CD8-positive, alpha-beta memory T cell (primary cell): ENCODE results near the gene DNAJB12. TPM values are rescaled to one million over a fixed set of nuclear protein-coding genes. Genes with fewer than 3 reads are reported as not detected.

Experiments
- CTCF ChIA-PET: fragments of 350-600 bp; sonication (Branson Sonifier 250); formaldehyde crosslinking; loops from one replicate; lab custom pipeline; 2021; ENCODE audit warnings: antibody characterized with exemption; lab: Charles Lee
- POLR2A ChIA-PET: fragments of 350-600 bp; sonication (Branson Sonifier 250); formaldehyde crosslinking; loops from one replicate; lab custom pipeline; 2021; ENCODE audit warnings: antibody characterized with exemption; lab: Charles Lee
- DNase-seq, 5 donors: peaks; one replicate each; pipeline versions ENCODE4 v3.0.0 to v3.0.0-alpha.2; 2020 to 2022; ENCODE audit warnings: mixed read lengths in 1 of 5
- H3K27ac ChIP-seq: one replicate; pipeline ENCODE4 v1.7.0; 2013; ENCODE audit warnings: low read depth, mild to moderate bottlenecking, low read length, moderate library complexity
- H3K27me3 ChIP-seq: 2 replicates; pipeline ENCODE4 v1.7.0; 2013; ENCODE audit warnings: low read length, mild to moderate bottlenecking; ENCODE audit not compliant: insufficient read depth, poor library complexity, severe bottlenecking
- H3K36me3 ChIP-seq: 2 replicates; pipeline ENCODE4 v1.7.0; 2013; ENCODE audit warnings: mild to moderate bottlenecking, low read length, moderate library complexity; ENCODE audit not compliant: insufficient read depth
- H3K4me1 ChIP-seq: 2 replicates; pipeline ENCODE4 v1.7.0; 2013; ENCODE audit warnings: mild to moderate bottlenecking, low read length, moderate library complexity; ENCODE audit not compliant: insufficient read depth
- H3K4me3 ChIP-seq: 2 replicates; pipeline ENCODE4 v1.7.0; 2013; ENCODE audit warnings: mild to moderate bottlenecking, low read length
- H3K9me3 ChIP-seq: 2 replicates; pipeline ENCODE4 v1.7.0; 2013; ENCODE audit warnings: mild to moderate bottlenecking, low read length
- H3K27ac Mint-ChIP-seq, 8 donors: one replicate each; pipeline ENCODE4 v1.8.0; 2020 to 2021; ENCODE audit warnings: mixed read lengths in 8 of 8, mild to moderate bottlenecking in 6 of 8, inconsistent platforms in 3 of 8, moderate library complexity in 3 of 8
- H3K27me3 Mint-ChIP-seq, 2 donors: one replicate each; pipeline ENCODE4 v1.8.0; 2020 to 2021; ENCODE audit warnings: mixed read lengths in 2 of 2, mild to moderate bottlenecking in 1 of 2, moderate library complexity in 1 of 2
- H3K36me3 Mint-ChIP-seq, 3 donors: one replicate each; pipeline ENCODE4 v1.8.0; 2020 to 2021; ENCODE audit warnings: mixed read lengths in 3 of 3, inconsistent platforms in 1 of 3, mild to moderate bottlenecking in 1 of 3
- H3K4me1 Mint-ChIP-seq, 3 donors: one replicate each; pipeline ENCODE4 v1.8.0; 2020 to 2021; ENCODE audit warnings: mixed read lengths in 3 of 3, inconsistent platforms in 1 of 3, mild to moderate bottlenecking in 1 of 3
- H3K4me3 Mint-ChIP-seq, 7 donors: one replicate each; pipeline ENCODE4 v1.8.0; 2020 to 2021; ENCODE audit warnings: mixed read lengths in 7 of 7, mild to moderate bottlenecking in 6 of 7, moderate library complexity in 4 of 7, inconsistent platforms in 2 of 7
- H3K9me3 Mint-ChIP-seq, 5 donors: one replicate each; pipeline ENCODE4 v1.8.0; 2020 to 2022; ENCODE audit warnings: mixed read lengths in 5 of 5, mild to moderate bottlenecking in 3 of 5, moderate library complexity in 2 of 5, inconsistent platforms in 1 of 5
- polyA plus RNA-seq: library from polyadenylated mRNA; unstranded; fragments of 300-500 nt; fragmentation: Illumina TruSeq; gene quantifications from one replicate; pipeline ENCODE4 v1.2.3, GENCODE V29; 2021
- total RNA-seq, 2 experiments: library from RNA; stranded (reverse); gene quantifications; one replicate each; pipeline ENCODE4 v1.2.3, GENCODE V29; 2021

Gene DNAJB12
- total and polyA plus RNA-seq, 3 experiments from 2014 or later = 28.0 to 30.4 (median 29.4) TPM

DNA sequence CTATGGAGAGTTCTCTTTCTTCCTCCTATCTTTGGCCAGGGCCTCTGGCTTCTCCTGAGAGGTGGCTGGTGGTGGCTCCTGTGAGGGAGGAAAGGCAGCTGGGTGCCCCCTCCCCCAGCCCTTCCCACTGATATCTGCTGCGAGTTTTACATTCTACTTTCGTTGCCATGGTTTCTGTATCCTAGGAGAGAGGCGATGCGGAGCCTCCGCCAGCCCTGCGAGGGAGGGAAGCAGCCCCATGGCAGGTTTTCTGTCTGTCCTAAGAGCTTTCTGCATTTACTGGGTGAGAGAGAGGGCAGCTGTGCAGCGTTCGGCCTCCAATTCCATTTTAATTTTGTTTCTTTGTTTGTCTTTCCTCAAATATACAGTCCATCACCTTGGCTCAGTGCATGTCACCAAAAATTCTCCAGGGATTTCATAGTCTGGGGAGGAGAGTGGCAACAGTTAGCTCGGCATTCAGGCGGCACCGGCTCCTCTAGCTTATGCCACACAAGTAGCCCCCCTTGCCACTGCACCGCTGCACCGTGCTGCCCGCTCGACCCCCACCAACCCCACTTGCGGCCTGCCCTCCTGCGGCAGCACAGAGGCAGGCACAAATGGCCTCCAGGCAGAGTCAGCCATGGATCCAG, 20.4 kb downstream of the DNAJB12 start:
- Mint-ChIP-seq H3K36me3 (peaks cover 0 to 18% (median 4%) of the 10 kb centered on the region in 3 donors), H3K27ac (peak overlapping the region; percentile 71 to 99 (median 95))
- POLR2A ChIA-PET = interaction anchor here (0.8 to 2.6 kb wide), 5 partner anchors 15 to 88 kb away, joined by 3 to 13 read pairs (median 6); no protein-coding TSS in a partner anchor

DNA sequence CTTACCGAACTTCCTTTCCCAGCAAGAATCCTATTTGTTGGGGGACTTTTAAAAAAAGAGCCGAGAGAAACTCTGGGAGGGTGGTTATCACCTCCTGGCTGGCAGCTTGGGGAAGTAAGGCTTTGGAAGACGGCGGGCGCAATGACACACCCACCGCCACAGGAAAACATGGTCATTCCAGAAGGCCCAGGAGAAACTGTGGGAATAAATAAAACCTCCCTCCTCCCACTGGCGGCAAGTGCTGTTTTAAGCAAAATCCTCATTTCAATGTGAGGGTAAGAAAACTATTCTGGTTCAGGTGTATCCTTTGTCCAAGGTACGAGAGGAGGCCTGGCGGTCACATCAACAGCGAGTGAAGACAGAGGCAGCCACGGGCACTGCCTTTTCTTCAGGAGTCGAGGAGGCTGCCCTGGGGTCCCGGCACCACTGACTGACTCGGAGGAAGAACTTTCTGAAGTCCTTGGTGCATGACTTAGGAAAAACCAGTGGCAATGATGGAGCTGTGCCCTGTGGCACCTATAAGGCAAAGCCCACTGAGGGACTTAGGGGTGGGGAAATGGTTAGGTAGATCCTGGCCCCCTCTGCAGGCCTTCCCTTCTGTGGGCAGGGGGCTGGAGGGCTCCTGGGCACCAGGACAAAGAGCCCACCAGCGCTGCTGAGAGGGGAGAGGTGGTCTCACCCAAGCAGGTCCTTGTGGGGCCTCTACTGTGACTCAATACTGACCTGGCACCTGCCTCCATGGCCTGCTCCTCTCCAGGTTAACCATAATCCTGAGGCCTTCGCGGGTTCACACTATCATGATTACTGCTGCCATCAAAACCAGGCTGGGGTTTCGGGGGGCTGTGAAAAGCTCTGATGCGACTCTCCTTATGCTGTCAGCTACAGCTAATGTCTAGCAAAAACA, 21.4 kb downstream of the DNAJB12 start:
- Histone ChIP-seq H3K9me3 (no peaks in the 10 kb centered on the region), H3K36me3 (peaks cover 9% of the 10 kb centered on the region), H3K4me1 (peaks cover 87% of the 10 kb centered on the region), H3K4me3 (no peak overlapping the region), H3K27ac (no peak overlapping the region), H3K27me3 (no peaks in the 10 kb centered on the region)
- H3K27ac Mint-ChIP-seq = peak overlapping the region; percentile 71 to 98 (median 94)
- POLR2A ChIA-PET = interaction anchor here (0.8 to 2.6 kb wide), 4 partner anchors 14 to 87 kb away, joined by 3 to 13 read pairs (median 6); no protein-coding TSS in a partner anchor
- no peaks in the 10 kb centered on the region for H3K9me3 Mint-ChIP-seq
- peaks cover 0 to 16% (median 4%) of the 10 kb centered on the region in 3 donors for H3K36me3 Mint-ChIP-seq
- H3K27me3 Mint-ChIP-seq = peaks cover 0 to 1% of the 10 kb centered on the region in 2 donors
- peaks cover 73 to 93% (median 84%) of the 10 kb centered on the region in 3 donors for H3K4me1 Mint-ChIP-seq
- peak overlapping the region; percentile 15 to 78 (median 66) for H3K4me3 Mint-ChIP-seq
- CTCF ChIA-PET = interaction anchor here (0.6 to 8.3 kb wide), 11 partner anchors 8 to 285 kb away, joined by 3 to 88 read pairs (median 9); partner anchors contain the start of gene DDIT4
- no peak for DNase-seq

More for the DNA sequence above, 20.4 kb downstream of the DNAJB12 start:
- Mint-ChIP-seq H3K27me3 (peaks cover 0 to 1% of the 10 kb centered on the region in 2 donors), H3K4me1 (peaks cover 70 to 86% (median 80%) of the 10 kb centered on the region in 3 donors), H3K9me3 (no peaks in the 10 kb centered on the region), H3K4me3 (peak overlapping the region; percentile 55 to 89 (median 71))
- Histone ChIP-seq H3K4me3 (peak overlapping the region; percentile 14), H3K27ac (peak overlapping the region; percentile 25), H3K36me3 (peaks cover 9% of the 10 kb centered on the region), H3K27me3 (no peaks in the 10 kb centered on the region), H3K4me1 (peaks cover 77% of the 10 kb centered on the region), H3K9me3 (no peaks in the 10 kb centered on the region)
- DNase-seq = peak in 1 of 5 donors; percentile 53
- CTCF ChIA-PET = interaction anchor here (0.6 to 7.3 kb wide), 9 partner anchors 10 to 286 kb away, joined by 3 to 88 read pairs (median 4); partner anchors contain the start of gene DDIT4

GRCh38 chr10:72332423-72333111, 22.2 kb downstream of the DNAJB12 start:
- Histone ChIP-seq H3K9me3 (no peaks in the 10 kb centered on the region), H3K27me3 (no peaks in the 10 kb centered on the region), H3K27ac (no peak overlapping the region), H3K36me3 (peaks cover 2% of the 10 kb centered on the region), H3K4me3 (no peak overlapping the region), H3K4me1 (peaks cover 95% of the 10 kb centered on the region)
- peaks cover 0 to 8% (median 0%) of the 10 kb centered on the region in 3 donors for H3K36me3 Mint-ChIP-seq
- CTCF ChIA-PET = interaction anchor here (1.0 to 8.3 kb wide), 14 partner anchors 7 to 436 kb away, joined by 3 to 66 read pairs (median 6); partner anchors contain the start of gene DDIT4
- H3K9me3 Mint-ChIP-seq = no peaks in the 10 kb centered on the region
- H3K27ac Mint-ChIP-seq = peak overlapping the region; percentile 58 to 98 (median 94)
- no peak for DNase-seq
- H3K27me3 Mint-ChIP-seq = peaks cover 0 to 1% of the 10 kb centered on the region in 2 donors
- H3K4me3 Mint-ChIP-seq = peak overlapping the region; percentile 5 to 89 (median 68)
- POLR2A ChIA-PET = interaction anchor here (0.6 to 2.1 kb wide), 10 partner anchors 7 to 257 kb away, joined by 3 to 10 read pairs (median 4); partner anchors contain the start of genes ANAPC16, ASCC1, DNAJB12 and SPOCK2
- H3K4me1 Mint-ChIP-seq = peaks cover 77 to 98% (median 92%) of the 10 kb centered on the region in 3 donors

DNA sequence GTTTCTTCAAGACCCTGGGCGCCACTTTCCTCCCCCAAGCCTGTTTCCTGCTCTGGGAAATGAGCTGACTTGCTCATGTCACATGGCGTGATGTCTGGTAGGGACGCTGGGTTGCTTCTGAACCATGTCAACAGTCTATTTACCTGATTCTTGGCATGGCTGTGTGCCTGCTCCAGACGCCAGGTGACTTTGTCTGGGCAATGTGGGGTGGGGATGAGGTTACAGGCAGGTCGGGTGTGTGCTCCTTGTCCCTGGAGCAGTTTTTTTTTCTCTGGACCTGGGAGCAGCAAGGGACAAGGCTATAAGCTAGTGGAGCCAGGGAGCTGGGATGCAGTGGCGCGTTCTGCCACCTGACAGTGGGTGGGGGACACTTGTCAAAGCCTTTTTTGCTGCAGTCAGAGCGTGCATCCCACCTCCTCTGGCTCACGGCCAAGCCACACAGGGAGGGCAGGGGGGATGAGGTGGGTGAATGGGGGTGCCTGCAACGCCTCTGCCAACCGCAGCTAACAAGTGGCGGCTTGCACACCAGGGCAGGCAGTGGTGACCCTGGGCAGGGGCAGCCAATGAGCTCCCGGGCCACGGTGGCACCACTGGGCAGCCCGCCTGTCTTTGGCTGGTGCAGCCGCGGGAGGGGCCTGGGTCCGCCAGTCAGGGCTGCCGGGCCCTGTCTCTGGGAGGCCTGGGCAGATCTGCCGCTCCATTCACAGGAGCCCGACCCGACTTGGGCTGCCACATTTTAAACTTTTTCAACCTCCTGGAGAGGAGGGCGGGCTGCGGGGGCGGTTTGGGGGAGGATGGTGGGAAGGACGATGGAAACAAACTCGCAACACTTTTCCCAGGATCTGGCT, 22.9 kb downstream of the DNAJB12 start:
- no peaks in the 10 kb centered on the region for H3K9me3 Mint-ChIP-seq
- H3K4me1 Mint-ChIP-seq = peaks cover 74 to 94% (median 89%) of the 10 kb centered on the region in 3 donors
- Histone ChIP-seq H3K9me3 (no peaks in the 10 kb centered on the region), H3K4me3 (peak overlapping the region; percentile 39), H3K27me3 (no peaks in the 10 kb centered on the region), H3K4me1 (peaks cover 97% of the 10 kb centered on the region), H3K27ac (peak overlapping the region; percentile 3), H3K36me3 (no peaks in the 10 kb centered on the region)
- ChIA-PET POLR2A (interaction anchor here (0.6 to 2.1 kb wide), 15 partner anchors 8 to 256 kb away, joined by 3 to 10 read pairs (median 3); partner anchors contain the start of genes ANAPC16, ASCC1, DNAJB12 and SPOCK2), CTCF (interaction anchor here (1.0 to 8.3 kb wide), 17 partner anchors 8 to 435 kb away, joined by 3 to 66 read pairs (median 5); partner anchors contain the start of gene DDIT4)
- peak overlapping the region; percentile 87 to 98 (median 96) for H3K27ac Mint-ChIP-seq
- peaks cover 0 to 1% of the 10 kb centered on the region in 2 donors for H3K27me3 Mint-ChIP-seq
- H3K36me3 Mint-ChIP-seq = peaks cover 0 to 2% (median 0%) of the 10 kb centered on the region in 3 donors
- DNase-seq = peak; percentile 86 to 98 (median 95)
- H3K4me3 Mint-ChIP-seq = peak overlapping the region; percentile 55 to 89 (median 79)

- no peak for DNase-seq
- H3K27ac Mint-ChIP-seq = peak overlapping the region in 7 of 8 donors; percentile 29 to 90 (median 76)
- H3K4me3 Mint-ChIP-seq = peak overlapping the region in 5 of 7 donors; percentile 23 to 78 (median 52)
- ChIA-PET CTCF (interaction anchor here (1.0 to 8.3 kb wide), 5 partner anchors 29 to 281 kb away, joined by 3 to 66 read pairs (median 3); partner anchors contain the start of gene DDIT4), POLR2A (no interaction called here)
- Histone ChIP-seq H3K9me3 (no peaks in the 10 kb centered on the region), H3K27ac (no peak overlapping the region), H3K4me3 (no peak overlapping the region), H3K27me3 (no peaks in the 10 kb centered on the region), H3K36me3 (no peaks in the 10 kb centered on the region), H3K4me1 (peaks cover 82% of the 10 kb centered on the region)
- peaks cover 0 to 1% of the 10 kb centered on the region in 2 donors for H3K27me3 Mint-ChIP-seq
- H3K9me3 Mint-ChIP-seq = no peaks in the 10 kb centered on the region
- H3K4me1 Mint-ChIP-seq = peaks cover 63 to 83% (median 77%) of the 10 kb centered on the region in 3 donors
- H3K36me3 Mint-ChIP-seq = no peaks in the 10 kb centered on the region
Observed at GRCh38 chr10:72330069-72330426, 24.7 kb downstream of the DNAJB12 start.

DNA sequence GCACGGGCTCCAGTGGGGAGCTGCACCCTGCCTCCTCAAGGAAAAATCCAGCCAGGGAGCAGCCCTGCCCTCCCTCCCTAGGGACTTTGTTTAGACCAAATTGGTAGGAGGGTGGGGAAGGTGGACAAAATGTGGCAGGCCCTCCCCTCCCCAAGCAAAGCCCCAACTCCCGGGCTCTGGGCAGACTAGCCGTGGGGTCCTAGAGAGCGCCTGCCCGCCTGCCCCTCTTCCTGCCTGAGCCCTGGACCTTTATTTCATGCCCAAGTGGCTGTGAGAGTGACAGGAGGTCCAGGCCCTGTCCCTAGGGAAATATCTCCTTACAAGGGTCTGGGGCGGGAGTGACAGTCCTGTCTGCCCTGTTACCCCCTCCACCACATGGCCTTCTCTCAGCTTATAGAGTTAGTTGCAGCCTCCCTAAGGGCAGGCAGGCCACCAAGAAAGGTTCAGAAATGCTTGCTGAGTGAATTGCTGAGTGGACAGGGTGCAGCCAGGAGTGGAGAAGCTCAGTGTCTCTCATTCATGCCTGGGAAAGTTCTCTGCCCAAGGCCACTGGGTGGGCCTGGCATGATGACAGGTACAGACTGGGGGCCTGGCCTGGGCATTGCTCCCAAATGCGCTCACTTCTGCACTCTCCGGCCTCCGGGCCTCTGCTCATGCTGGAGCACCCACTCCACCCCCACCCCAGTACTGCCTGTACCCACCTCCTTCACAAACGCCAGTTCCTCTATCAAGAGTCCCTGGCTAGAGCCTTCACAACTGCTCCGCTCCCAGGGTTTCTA, 25.2 kb downstream of the DNAJB12 start:
- Mint-ChIP-seq H3K36me3 (no peaks in the 10 kb centered on the region), H3K27me3 (peaks cover 0 to 1% of the 10 kb centered on the region in 2 donors), H3K27ac (peak overlapping the region in 7 of 8 donors; percentile 29 to 90 (median 76)), H3K9me3 (no peaks in the 10 kb centered on the region), H3K4me3 (peak overlapping the region in 5 of 7 donors; percentile 23 to 78 (median 52)), H3K4me1 (peaks cover 62 to 80% (median 72%) of the 10 kb centered on the region in 3 donors)
- Histone ChIP-seq H3K27ac (no peak overlapping the region), H3K36me3 (no peaks in the 10 kb centered on the region), H3K27me3 (no peaks in the 10 kb centered on the region), H3K4me1 (peaks cover 77% of the 10 kb centered on the region), H3K4me3 (no peak overlapping the region), H3K9me3 (no peaks in the 10 kb centered on the region)
- no peak for DNase-seq
- ChIA-PET CTCF (interaction anchor here (1.0 to 8.3 kb wide), 6 partner anchors 9 to 280 kb away, joined by 3 to 66 read pairs (median 3); partner anchors contain the start of gene DDIT4), POLR2A (interaction anchor here (0.8 kb wide), 1 partner anchor 245 kb away, joined by 3 read pairs; no protein-coding TSS in a partner anchor)
